ENCODE results near the gene OR6C6.
"Not testable (repeated sequence)": the region's sequence is repeated elsewhere in the genome, so short reads cannot be mapped to it uniquely, and the experiment has no call there.

OR6C6 gene

DNA sequence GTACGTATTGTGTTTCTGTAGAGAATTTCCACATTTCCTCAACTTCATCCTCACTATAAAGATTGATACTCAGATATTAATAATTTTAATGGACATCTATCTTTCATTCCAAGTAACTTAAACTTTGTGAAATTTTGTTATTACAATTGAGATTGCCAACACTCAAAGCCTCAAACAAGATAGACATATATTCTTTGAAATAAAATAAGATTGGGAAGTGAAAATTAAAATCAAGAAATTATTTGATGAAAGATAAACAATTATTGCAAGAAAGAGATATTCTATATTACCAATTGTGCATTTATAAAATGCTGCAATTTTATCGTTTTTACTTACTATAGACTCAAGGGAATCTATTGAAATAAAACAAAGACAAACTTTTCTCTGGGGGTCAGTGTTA, at the start of gene OR6C6:
OR6C6 (minus strand) TSS at position 101 of the 400 bp plus-strand sequence. CDS start 1,337 bp downstream, outside the sequence.
- DNase-seq = no peak

DNA sequence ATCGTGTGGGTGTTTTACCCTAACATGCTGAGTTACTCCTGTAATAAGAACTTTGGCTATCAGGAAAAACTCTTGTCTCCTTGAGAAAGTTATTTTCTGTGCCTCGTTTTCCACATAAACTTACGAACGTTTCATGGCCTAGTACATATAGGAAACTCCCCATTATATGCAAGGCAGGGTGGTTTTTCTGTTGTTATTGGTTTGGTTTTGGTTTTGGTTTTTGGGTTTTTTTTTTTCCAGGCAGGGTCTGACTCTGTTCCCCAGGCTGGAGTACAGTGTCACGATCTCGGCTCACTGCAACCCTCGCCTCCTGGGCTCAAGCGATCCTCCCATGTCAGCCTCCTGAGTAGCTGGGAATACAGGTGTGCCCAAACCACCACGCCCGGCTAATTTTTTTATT, 39.6 kb upstream of the OR6C6 start:
- DNase-seq = no peak

DNA sequence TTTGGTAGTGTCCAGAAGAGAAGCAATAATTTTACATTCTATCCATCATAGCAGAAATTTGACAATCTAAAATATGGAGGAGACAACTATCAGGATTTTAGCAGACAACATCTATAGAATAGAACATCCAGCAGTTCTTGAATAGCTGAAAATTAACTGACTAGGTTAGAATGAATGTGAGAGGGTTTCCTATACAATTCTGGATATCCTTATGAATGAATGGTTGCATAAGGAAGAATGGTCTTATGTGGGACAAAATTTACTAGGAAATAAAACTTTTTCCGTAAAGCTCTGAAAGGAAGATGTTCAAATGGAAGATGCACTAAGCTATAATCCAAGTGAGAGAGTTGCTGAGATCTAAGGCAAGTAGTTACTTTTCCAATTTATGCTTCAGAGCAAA, 34.1 kb upstream of the OR6C6 start, which contains the start of gene OR6C3:
OR6C3 (plus strand) TSS at position 301 of the 400 bp plus-strand sequence. CDS start 955 bp downstream, outside the sequence.
- no peak for DNase-seq

DNA sequence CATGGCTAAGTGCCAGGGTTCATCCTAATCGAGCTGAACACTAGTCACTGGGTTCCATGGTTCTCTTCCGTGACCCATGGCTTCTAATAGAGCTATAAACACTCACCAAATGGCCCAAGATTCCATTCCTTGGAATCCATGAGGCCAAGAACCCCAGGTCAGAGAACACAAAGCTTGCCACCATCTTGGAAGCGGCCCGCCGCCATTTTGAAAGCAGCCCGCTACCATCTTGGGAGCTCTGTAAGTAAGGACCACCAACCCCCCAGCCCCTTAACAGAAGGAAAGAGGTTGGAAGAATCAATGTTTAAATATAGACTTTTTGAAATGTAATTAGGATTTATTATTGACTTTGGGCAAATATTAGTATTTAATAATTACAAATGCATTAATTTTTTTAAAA, 29.4 kb upstream of the OR6C6 start:
- not testable (repeated sequence) for DNase-seq

DNA sequence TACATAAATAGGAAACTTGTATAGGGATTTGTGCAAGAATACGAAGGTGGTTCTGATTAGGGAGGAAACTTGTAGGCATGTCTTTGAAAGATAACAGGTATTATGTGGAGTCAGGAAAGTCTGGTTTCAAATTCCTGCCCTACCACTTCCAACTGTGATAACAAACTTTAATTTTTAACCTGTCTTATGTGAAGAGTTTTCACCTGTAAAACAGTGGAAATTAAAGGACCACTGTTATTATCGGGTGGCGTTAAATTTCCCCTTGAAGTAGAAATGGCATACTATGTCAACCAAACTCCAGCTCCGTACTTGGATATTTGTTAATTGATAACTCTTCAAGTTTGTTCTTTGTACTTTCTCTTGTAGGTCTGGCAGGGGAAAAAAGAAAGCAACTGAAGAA, 23.8 kb upstream of the OR6C6 start:
- no peak for DNase-seq

DNA sequence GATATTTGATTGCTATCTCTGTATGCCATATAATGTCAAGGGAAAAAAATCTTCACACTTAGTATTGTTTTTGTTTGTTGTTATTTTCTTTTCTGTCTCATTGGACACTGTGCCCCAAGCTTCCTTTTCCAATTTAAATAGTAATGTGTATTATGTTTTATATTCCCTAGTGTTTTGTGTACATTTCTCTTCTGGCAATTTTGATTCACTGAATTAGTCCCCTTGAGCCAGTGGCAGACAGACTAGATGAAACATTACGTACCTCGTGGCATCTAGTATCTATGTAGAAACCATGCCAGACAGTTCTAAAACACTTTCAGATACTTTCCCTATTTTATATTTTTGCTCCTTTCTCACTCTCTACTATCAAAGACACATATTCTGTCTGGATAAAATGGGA, 17.7 kb upstream of the OR6C6 start, which contains the start of gene OR6C1:
OR6C1 (plus strand) TSS at position 301 of the 400 bp plus-strand sequence. CDS start 6,257 bp downstream, outside the sequence.
- no peak for DNase-seq

DNA sequence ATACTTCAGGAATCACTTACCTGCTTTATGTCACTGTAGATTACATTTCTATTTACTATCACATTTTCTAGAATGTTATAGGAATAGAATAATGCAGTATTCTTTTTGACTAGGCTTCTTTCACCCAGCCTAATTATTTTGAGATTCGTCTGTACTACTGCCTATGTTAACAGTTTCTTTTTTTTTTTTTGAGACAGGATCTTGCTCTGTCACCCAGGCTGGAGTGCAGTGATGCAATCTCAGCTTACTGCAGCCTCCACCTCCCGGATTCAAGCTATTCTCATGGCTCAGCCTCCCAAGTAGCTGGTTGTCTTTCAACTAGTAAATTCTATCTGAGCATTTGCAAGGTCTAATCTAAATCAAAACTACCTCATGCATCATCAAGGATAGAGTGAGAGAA, 6.4 kb downstream of the OR6C6 start:
- DNase-seq = no peak

DNA sequence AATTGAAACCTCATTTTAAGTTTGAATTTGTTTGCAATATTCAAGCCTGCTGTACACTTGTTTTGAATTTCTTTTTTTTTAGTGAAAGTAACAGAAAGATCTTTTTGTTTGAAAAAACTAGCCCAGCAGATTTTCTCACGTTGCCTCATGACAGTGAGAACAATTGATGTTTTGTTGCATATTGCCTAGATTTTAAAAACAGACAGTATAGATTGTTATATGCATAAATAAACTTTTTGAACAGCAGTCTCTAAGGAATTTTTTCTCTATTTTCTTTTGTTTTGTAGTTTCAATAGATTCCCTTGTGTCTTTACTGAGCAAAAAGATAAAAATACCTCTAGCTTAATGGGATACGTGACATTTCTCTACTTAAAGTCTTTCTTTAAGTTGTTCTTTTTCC, 15.4 kb downstream of the OR6C6 start:
- DNase-seq = no peak

DNA sequence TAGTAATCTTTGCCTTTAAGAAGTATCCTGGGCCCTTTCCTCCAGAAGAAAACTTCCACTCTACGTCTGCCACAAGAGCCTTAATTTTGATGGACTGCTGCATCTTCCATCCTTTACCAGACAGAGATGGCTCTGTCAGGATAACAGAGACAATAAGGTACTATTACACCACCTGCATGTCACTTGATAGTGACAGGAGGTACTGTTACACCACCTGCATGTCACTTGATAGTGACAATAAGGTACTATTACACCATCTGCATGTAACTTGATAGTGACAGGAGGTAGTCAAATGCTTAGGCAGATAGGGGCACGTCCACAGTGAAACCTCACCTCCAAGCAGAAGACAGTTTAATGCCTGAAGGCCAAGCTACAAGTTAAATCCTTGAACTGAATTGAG, 38.1 kb downstream of the OR6C6 start:
- no peak for DNase-seq

DNA sequence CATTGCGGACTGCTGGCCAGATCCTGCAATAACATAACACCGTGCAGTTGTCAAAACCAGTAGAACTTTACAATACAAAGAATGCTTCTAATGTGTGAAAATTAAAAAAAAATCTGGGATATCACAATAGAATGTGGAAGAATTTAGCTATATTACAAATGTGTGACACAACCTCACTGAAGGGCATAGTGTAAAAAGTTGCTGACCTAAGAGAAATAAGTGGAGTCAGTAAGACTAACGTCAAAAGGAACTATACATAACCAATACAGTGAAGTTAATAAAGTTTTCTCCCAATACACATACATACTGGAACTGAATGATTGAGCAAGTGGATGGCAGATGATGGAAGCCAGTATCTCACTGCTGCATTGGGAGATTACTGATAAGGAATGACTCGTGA, 39.5 kb downstream of the OR6C6 start:
- no peak for DNase-seq

DNA sequence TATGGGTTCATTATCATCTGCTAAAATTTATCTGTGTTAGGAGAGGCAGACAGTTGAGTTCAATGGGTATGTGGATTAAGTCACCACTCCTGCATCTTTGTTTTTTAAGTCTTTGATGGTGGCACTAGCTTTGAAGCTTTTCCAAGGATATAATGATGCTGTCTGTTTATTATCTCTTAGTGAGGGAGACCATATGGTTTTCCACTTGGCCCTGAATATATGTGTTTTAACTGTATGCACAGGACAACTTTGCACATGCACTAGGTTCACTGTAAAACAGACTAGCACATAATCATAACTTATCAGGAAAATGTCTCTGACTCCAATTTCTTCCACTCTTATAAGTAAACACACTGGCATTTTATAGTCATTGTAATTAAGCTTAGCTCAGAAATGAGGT, 43.1 kb downstream of the OR6C6 start:
- no peak for DNase-seq

DNA sequence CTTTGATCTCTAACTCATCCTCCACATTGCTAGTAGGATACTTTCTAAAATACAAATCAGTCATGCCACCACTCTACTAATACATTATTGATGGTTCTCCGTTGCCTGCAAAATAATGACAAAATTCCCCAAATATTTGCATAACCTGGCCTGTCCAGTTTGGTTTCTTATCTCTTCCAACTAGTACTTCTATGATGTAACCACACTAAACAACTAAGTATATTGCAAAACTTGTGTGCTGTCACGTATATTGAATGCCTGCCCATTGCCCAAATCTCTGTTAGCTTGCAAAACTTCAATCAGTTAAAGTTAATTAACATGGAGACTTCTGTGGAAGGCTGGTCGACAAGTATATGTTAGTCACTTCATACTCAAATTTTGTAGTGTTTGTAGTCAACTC, 45.4 kb downstream of the OR6C6 start:
- DNase-seq = no peak

DNA sequence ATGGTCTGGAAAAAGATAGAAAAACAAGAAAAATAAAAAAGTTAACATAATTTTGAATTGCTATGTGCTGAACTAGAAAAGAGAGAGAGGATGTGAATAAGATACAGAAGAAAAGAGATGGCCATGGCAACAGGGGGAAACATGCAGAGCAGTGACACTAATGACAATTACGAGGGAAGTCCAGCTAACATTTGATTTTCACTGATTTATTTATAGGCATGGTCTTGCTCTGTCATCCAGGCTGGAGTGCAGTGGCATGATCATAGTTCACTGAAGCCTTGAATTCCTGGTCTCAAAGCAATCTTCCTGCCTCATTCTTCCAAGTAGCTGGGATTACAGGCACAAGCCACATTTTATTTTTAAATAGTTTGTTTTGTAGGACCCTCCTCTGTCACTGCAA, 50.2 kb downstream of the OR6C6 start:
- DNase-seq = no peak

DNA sequence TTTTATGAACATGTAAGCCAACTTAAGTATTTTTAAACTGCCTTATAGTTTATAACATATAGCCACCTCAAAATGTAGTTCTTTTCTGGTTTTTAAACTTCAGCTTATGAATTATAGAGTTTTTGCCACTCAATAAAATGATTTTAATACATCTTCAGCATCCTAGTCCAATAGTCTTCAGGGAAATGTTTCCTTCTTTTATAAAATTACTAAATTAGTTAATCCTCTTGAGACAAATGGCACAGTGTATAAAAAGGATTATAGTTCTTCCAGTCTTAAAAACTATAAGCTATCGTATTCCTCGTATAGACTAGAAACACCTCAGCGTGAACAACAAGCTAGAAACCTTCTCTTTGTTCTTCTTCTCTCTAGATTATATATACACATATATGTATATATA, 52.1 kb downstream of the OR6C6 start, which contains the start of gene OR6C74:
OR6C74 (plus strand) TSS at position 301 of the 400 bp plus-strand sequence. CDS start 2,679 bp downstream, outside the sequence.
- no peak for DNase-seq
